A549 (cell line): ENCODE data around the gene ARL15.

ENCODE experiments used
- BHLHE40 ChIP-seq: IDR thresholded peaks from 2 replicates; pipeline ENCODE4 v1.6.1; 2012; ENCODE audit warnings: low read depth, low read length, inconsistent platforms
- CTCF ChIP-seq: fragments of >200 bp; sonication (Bioruptor Twin); formaldehyde crosslinking; IDR thresholded peaks from 3 replicates; pipeline ENCODE4 v1.5.1; 2016
- POLR2A ChIP-seq: IDR thresholded peaks from 2 replicates; pipeline ENCODE4 v1.6.1; 2012; ENCODE audit warnings: mild to moderate bottlenecking, low read length
- POLR2AphosphoS2 ChIP-seq: conservative IDR thresholded peaks from 2 replicates; pipeline ENCODE4 v1.6.1; 2012; ENCODE audit warnings: low read length, improper control_type of control experiment, inconsistent platforms
- RNF2 ChIP-seq: fragments of 200-600 bp; sonication (generic); IDR thresholded peaks from 2 replicates; pipeline ENCODE4 v1.6.1; 2016; ENCODE audit warnings: low read depth, mild to moderate bottlenecking, antibody characterized with exemption, moderate library complexity, borderline replicate concordance

- TF ChIP-seq BHLHE40, result no peak
- no peak for TF ChIP-seq CTCF
- no peak for TF ChIP-seq POLR2A
- no peak for TF ChIP-seq RNF2
- no peak for TF ChIP-seq POLR2AphosphoS2
These were observed 192.4 kb downstream of the ARL15 start for GRCh38 chr5:54117957-54118356.
